ENCODE measurements around the gene CPZ. TPM values are rescaled to one million over a fixed set of nuclear protein-coding genes. Genes with fewer than 3 reads are reported as not detected.

CPZ gene
- total and polyA plus RNA-seq, 8 donors, result 0.09 to 0.86 (median 0.23) TPM

- 62 to 67% methylated on average over 11 of the region's 11 CpGs for WGBS, 2 donors
- Histone ChIP-seq H3K4me1 (no peaks in the 10 kb centered on the region), H3K36me3 (no peaks in the 10 kb centered on the region), H3K27me3 (no peaks in the 10 kb centered on the region), H3K4me3 (no peak overlapping the region), H3K27ac (no peak overlapping the region), H3K9me3 (no peaks in the 10 kb centered on the region)
- no peak for ATAC-seq
- no peak for DNase-seq
- intact Hi-C loops (cut with DNase I), result no loop called here
- FAIRE-seq, result no peak
- TF ChIP-seq, protein P1, sequence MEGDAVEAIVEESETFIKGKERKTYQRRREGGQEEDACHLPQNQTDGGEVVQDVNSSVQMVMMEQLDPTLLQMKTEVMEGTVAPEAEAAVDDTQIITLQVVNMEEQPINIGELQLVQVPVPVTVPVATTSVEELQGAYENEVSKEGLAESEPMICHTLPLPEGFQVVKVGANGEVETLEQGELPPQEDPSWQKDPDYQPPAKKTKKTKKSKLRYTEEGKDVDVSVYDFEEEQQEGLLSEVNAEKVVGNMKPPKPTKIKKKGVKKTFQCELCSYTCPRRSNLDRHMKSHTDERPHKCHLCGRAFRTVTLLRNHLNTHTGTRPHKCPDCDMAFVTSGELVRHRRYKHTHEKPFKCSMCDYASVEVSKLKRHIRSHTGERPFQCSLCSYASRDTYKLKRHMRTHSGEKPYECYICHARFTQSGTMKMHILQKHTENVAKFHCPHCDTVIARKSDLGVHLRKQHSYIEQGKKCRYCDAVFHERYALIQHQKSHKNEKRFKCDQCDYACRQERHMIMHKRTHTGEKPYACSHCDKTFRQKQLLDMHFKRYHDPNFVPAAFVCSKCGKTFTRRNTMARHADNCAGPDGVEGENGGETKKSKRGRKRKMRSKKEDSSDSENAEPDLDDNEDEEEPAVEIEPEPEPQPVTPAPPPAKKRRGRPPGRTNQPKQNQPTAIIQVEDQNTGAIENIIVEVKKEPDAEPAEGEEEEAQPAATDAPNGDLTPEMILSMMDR (IDR thresholded peaks at IDR 0.05), result no peak
These were observed 48.3 kb downstream of the CPZ start for GRCh38 chr4:8640816-8641215.

DNA sequence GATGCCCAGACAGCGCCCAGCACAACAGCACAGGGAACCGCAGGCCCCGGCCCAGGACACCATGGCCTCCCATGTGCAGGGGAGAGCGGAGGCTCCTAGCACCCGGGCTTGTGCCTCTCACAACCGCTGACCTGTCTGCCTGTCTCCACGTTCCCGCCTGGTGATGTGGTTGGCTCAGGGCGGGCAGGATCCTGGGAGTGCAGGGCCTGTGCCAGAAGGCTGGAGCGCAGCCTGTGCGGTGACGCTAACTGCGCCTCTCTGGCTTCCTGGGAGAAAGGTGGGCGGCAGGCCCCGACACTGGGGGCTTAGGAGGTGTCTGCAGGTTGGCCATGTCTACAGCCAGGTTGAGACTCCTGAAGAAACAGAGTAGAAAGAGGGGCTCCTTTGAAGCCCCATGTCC is 48.7 kb downstream of the CPZ start:
- ATAC-seq (no peak), FAIRE-seq (no peak), DNase-seq (peak in 1 of 6 donors; percentile 48)
- no peaks in the 10 kb centered on the region for H3K4me1 ChIP-seq
- H3K27me3 ChIP-seq, result no peaks in the 10 kb centered on the region
- no peak overlapping the region for H3K4me3 ChIP-seq
- TF ChIP-seq, protein P1 (IDR thresholded peaks at IDR 0.05), result no peak
- H3K9me3 ChIP-seq, result no peaks in the 10 kb centered on the region
- intact Hi-C loops (cut with DNase I), result no loop called here
- no peaks in the 10 kb centered on the region for H3K36me3 ChIP-seq
- WGBS, 2 donors, result 79 to 88% methylated on average over 15 of the region's 15 CpGs
- no peak overlapping the region for H3K27ac ChIP-seq

DNA sequence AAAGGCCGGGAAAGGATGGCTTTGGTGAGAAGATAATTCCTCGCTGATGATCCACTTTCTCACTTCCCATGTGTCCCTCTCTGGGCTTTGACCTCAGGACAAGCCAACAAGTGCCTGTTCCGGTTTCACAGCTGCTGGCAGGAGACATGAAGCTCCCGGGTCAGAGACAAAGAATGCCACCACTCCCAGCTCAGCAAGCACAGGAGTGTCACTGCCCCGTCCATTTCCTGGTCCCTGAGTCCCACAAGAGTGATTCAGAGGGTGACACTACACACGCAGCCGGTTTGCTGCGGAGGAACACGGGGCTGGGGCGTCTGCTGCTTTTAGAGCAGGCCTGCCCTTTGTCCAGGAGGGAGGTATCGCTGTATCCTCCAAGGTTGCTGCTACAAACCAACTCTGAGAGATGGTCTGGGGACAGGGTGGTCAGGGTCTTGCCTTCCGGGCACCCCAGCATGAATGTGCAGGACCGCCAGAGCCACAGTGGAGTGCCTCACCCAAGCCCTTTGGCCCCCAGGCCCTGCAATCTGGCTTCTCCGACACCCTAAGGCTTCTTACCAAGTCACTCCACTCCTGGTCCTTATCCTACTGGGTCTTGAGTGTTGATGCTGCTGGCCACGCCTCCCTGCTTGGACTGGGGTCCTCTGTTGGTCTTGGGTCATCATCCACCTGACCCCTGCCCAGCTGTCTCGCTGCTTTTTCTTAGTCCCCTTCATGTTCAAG is 49.5 kb downstream of the CPZ start:
- DNase-seq, result peak in 2 of 6 donors; percentile 3 to 26
- H3K36me3 ChIP-seq, result no peaks in the 10 kb centered on the region
- H3K9me3 ChIP-seq, result no peaks in the 10 kb centered on the region
- no peak overlapping the region for H3K27ac ChIP-seq
- H3K4me1 ChIP-seq, result no peaks in the 10 kb centered on the region
- no peaks in the 10 kb centered on the region for H3K27me3 ChIP-seq
- FAIRE-seq, result no peak
- intact Hi-C loops (cut with DNase I), result no loop called here
- no peak for ATAC-seq
- TF ChIP-seq, protein P1 (IDR thresholded peaks at IDR 0.05), result no peak
- 67 to 74% methylated on average over 16 of the region's 16 CpGs for WGBS, 2 donors
- no peak overlapping the region for H3K4me3 ChIP-seq

DNA sequence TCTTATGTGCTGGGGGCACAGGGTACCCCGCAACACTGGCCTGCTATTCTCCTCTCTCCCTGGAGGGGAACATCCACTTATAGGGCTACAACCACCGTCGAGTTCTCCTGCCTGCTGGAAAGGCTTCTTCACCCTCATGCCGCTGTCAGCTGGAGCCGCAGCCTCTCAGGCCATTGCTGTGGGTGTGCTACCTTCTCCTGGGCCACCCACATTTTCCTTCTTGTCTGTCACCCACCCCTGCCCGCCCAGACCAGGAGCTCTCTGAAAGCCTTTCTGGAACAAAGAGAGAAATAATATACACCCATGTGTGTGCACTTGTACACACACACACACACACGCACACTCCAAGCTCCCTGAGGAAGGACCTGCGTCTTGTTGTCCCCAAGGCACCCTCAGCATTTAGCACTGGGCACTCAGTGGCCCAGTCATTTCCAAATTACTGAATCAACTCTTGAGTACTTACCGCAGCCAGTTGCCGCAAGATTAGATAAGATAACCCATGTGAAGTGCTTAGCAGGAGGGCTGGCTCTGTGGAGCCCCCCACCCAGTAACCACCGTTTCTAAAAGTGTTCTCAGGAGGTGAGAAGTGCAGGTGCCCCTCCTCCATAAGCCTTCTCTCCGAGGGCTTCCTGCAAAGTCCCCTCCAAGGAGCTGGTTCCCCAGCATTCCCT is 50.2 kb downstream of the CPZ start:
- H3K27me3 ChIP-seq, result no peaks in the 10 kb centered on the region
- no peak overlapping the region for H3K27ac ChIP-seq
- ATAC-seq (no peak), FAIRE-seq (no peak), DNase-seq (peak in 1 of 6 donors; percentile 1)
- intact Hi-C loops (cut with DNase I), result no loop called here
- H3K36me3 ChIP-seq, result no peaks in the 10 kb centered on the region
- H3K4me1 ChIP-seq, result no peaks in the 10 kb centered on the region
- H3K4me3 ChIP-seq, result no peak overlapping the region
- no peaks in the 10 kb centered on the region for H3K9me3 ChIP-seq
- WGBS, 2 donors, result 45 to 54% methylated on average over 12 of the region's 12 CpGs
- TF ChIP-seq, protein P1 (IDR thresholded peaks at IDR 0.05), result no peak

DNA sequence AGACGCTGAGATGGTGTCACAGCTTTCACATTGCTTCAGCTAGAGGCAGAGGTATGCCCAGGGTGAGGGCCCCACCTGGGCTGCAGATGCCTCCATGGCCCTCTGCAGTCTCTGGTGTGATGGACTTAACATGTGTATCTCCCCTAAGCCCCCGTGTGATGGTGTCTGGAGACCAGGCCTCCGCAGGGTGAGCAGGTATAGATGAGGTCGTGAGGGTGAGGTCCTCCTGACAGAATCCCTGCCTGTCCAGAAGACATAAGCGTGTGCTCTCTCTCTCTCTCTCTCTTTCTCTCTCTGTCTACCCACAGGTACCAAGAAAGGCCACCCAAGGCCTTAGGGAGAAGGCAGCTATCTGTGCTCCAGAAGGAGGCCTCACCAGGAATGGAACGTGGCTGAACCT is 50.9 kb downstream of the CPZ start:
- WGBS, 2 donors, result 44 to 67% methylated on average over 6 of the region's 6 CpGs
- H3K4me3 ChIP-seq, result no peak overlapping the region
- no peaks in the 10 kb centered on the region for H3K4me1 ChIP-seq
- TF ChIP-seq, protein P1 (IDR thresholded peaks at IDR 0.05), result no peak
- intact Hi-C loops (cut with DNase I), result no loop called here
- peak in 1 of 6 donors; percentile 1 for DNase-seq
- FAIRE-seq, result no peak
- no peak for ATAC-seq
- H3K9me3 ChIP-seq, result no peaks in the 10 kb centered on the region
- H3K36me3 ChIP-seq, result no peaks in the 10 kb centered on the region
- H3K27ac ChIP-seq, result no peak overlapping the region
- no peaks in the 10 kb centered on the region for H3K27me3 ChIP-seq

Data from pancreas (tissue), 10 donors.